MG63 (cell line): Measurements from ENCODE around the gene EFCC1. TPM values are rescaled to one million over a fixed set of nuclear protein-coding genes. Genes with fewer than 3 reads are reported as not detected.

Experiments
- DNase-seq: peaks from one replicate; pipeline ENCODE4 v3.0.0-alpha.2; 2020
- H3K27me3 ChIP-seq: fragments of 250-450 bp; sonication (Bioruptor Pico); 2 replicates; pipeline ENCODE4 v1.5.1; 2020; ENCODE audit warnings: mild to moderate bottlenecking, moderate library complexity
- H3K36me3 ChIP-seq: fragments of 250-450 bp; sonication (Bioruptor Pico); 2 replicates; pipeline ENCODE4 v1.5.1; 2020; ENCODE audit warnings: mild to moderate bottlenecking, moderate library complexity
- H3K4me3 ChIP-seq: fragments of 250-450 bp; sonication (Bioruptor Pico); 2 replicates; pipeline ENCODE4 v1.5.1; 2020; ENCODE audit warnings: mild to moderate bottlenecking, moderate library complexity
- H3K9me3 ChIP-seq: fragments of 250-450 bp; sonication (Bioruptor Pico); 2 replicates; pipeline ENCODE4 v1.5.1; 2020; ENCODE audit warnings: mild to moderate bottlenecking, moderate library complexity
- total RNA-seq: library from RNA; depleted of rRNA; stranded (reverse); fragments of >200 nt; shearing (Covaris generic); gene quantifications from 2 replicates; pipeline ENCODE4 v1.2.3, GENCODE V29; 2014; ENCODE audit warnings: low replicate concordance

EFCC1 gene
- total RNA-seq, 1 experiment from 2014 or later = not detected

DNA sequence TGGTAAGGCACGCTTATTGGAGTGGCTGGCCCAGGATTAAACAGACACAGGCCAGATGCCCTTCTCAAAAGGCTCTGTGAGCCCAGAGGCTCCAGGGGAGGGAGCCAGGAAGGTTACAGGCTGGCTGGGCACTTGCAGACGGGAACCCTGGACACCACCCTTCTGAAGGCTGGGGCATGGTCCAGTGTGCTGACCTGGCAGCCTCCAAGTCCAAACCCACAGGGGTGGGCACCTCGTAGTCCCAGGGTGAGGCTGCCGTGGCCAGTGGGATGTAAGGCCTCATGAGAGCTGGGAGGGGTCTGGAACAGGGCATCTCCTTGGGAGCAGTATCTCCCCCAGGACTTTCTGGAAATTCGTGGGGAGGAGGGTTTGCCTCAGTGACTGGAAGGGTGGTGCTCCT, 19.6 kb downstream of the EFCC1 start:
- no peak for DNase-seq
- H3K4me3 ChIP-seq = no peak overlapping the region
- no peaks in the 10 kb centered on the region for H3K9me3 ChIP-seq
- H3K27me3 ChIP-seq = no peaks in the 10 kb centered on the region
- no peaks in the 10 kb centered on the region for H3K36me3 ChIP-seq

DNA sequence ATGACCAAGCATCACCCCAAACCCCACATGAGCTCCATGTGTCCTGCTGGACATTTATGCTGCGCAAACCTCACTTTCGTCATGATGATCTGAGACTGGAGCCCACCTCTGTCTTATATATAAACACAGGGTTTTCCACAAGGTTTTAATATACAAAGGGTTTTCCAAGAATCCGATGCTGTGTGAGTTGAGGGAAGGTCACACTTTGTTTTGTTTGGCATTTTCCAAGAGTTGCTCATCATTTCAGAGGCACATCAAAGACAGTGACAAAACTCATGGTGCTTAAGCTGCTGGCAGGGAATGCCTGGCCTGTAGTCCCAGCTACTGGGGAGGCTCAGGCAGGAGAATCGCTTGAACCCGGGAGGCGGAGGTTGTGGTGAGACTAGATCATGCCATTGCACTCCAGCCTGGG, 20.0 kb downstream of the EFCC1 start:
- Histone ChIP-seq H3K4me3 (no peak overlapping the region), H3K36me3 (no peaks in the 10 kb centered on the region), H3K9me3 (no peaks in the 10 kb centered on the region), H3K27me3 (no peaks in the 10 kb centered on the region)
- DNase-seq = peak; percentile 47

DNA sequence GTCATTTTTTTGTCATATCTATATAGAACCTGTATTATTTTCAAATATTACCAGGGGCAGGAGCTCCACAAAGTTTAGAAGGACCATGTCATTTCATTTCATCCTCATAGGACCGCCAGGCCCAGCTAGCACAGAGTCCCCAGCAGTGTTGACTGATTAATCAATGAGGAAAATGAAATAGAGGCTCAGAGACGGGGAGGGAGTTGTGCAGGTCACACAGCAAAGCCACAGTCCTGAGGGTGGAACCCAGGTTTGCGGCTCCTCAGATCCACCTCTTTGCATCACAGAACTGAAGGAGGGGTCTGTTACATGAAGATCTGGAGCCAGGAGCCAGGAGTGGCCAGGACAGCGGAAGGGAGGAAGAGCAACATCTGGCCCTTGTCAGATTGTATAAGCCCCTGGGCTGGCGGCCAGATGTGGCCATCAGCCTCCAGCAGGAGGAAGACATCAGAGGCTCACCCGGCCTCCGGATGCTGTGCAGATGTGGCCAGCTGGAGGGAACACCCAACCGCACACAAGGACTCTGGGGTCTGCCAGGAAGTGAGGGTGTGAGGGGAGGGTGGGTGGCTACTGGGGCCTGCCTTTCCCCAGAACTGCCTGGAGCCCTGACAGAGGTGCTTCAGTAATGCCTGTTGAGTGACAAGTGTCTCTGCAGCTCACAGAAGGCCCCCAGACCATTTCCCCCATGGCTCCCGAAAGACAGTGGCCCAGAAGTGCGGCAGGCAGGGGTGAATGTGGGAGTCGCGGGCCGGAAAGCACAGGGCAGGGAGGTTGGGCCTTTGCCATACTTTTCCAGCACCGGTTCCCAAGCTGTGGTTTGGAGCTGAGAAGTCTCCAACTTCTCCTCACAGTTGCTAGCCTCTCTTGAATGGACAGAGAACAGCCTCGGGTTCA, 21.3 kb downstream of the EFCC1 start:
- peak; percentile 58 for DNase-seq
- Histone ChIP-seq H3K9me3 (no peaks in the 10 kb centered on the region), H3K27me3 (no peaks in the 10 kb centered on the region), H3K4me3 (no peak overlapping the region), H3K36me3 (no peaks in the 10 kb centered on the region)

DNA sequence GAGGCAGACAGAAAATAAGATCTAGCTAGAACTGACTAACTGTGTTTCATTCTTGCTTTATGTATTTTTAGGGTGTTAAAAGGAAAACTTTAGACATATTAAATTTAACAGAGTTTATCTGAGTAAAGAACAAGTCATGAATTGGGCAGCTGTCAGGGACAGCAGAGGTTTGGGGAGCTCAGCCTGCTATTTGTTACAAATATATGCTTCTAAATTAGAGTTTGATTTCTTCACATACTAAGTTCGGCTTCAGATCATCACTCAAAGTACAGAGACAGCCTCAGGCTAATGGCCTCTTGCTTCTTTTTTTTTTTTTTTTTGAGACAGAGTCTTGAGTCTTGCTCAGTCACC, 21.9 kb downstream of the EFCC1 start:
- Histone ChIP-seq H3K27me3 (no peaks in the 10 kb centered on the region), H3K9me3 (no peaks in the 10 kb centered on the region), H3K36me3 (no peaks in the 10 kb centered on the region), H3K4me3 (no peak overlapping the region)
- DNase-seq = no peak

GRCh38 chr3:129023909-129024308, 22.8 kb downstream of the EFCC1 start:
- Histone ChIP-seq H3K9me3 (no peaks in the 10 kb centered on the region), H3K27me3 (no peaks in the 10 kb centered on the region), H3K4me3 (no peak overlapping the region), H3K36me3 (no peaks in the 10 kb centered on the region)
- no peak for DNase-seq

- no peak for DNase-seq
- H3K27me3 ChIP-seq = no peaks in the 10 kb centered on the region
- H3K9me3 ChIP-seq = no peaks in the 10 kb centered on the region
- no peaks in the 10 kb centered on the region for H3K36me3 ChIP-seq
- H3K4me3 ChIP-seq = no peak overlapping the region
Observed at GRCh38 chr3:129025108-129025507, 24.0 kb downstream of the EFCC1 start.

- DNase-seq = no peak
Observed at GRCh38 chr3:129025691-129026435, 24.8 kb downstream of the EFCC1 start.

GRCh38 chr3:129026728-129027543, 25.8 kb downstream of the EFCC1 start:
- peak; percentile 91 for DNase-seq
- Histone ChIP-seq H3K4me3 (peak overlapping the region; percentile 39), H3K27me3 (no peaks in the 10 kb centered on the region), H3K36me3 (no peaks in the 10 kb centered on the region), H3K9me3 (no peaks in the 10 kb centered on the region)

More at GRCh38 chr3:129025691-129026435, 24.8 kb downstream of the EFCC1 start:
- Histone ChIP-seq H3K36me3 (no peaks in the 10 kb centered on the region), H3K9me3 (no peaks in the 10 kb centered on the region), H3K4me3 (no peak overlapping the region), H3K27me3 (no peaks in the 10 kb centered on the region)

- Histone ChIP-seq H3K9me3 (no peaks in the 10 kb centered on the region), H3K27me3 (no peaks in the 10 kb centered on the region), H3K4me3 (peak overlapping the region; percentile 39), H3K36me3 (no peaks in the 10 kb centered on the region)
- DNase-seq = no peak
Observed at GRCh38 chr3:129027544-129027880, 26.4 kb downstream of the EFCC1 start.

DNA sequence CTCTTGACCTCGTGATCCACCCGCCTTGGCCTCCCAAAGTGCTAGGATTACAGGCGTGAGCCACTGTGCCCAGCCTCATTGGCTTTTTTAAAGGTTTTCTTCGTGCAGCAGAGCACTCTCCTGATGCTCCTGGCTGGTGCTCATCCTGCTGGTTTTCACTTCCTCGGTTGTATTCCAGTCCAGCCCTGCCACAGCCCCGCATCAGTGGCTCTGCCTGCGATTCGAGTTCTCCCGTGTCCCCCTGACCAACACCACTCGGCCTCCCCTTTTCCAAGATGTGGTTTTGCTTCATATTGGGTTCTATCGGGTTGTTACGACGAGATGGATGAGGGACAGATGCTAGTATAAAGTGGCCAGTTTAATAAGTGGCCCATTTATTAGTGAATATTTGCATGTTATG, 27.8 kb downstream of the EFCC1 start:
- H3K9me3 ChIP-seq = no peaks in the 10 kb centered on the region
- no peak overlapping the region for H3K4me3 ChIP-seq
- H3K36me3 ChIP-seq = no peaks in the 10 kb centered on the region
- no peak for DNase-seq
- no peaks in the 10 kb centered on the region for H3K27me3 ChIP-seq

- Histone ChIP-seq H3K36me3 (no peaks in the 10 kb centered on the region), H3K4me3 (no peak overlapping the region), H3K27me3 (no peaks in the 10 kb centered on the region), H3K9me3 (no peaks in the 10 kb centered on the region)
- no peak for DNase-seq
Observed at GRCh38 chr3:129030611-129031010, 29.5 kb downstream of the EFCC1 start.

GRCh38 chr3:129031476-129032215, 30.5 kb downstream of the EFCC1 start:
- H3K36me3 ChIP-seq = no peaks in the 10 kb centered on the region
- no peaks in the 10 kb centered on the region for H3K27me3 ChIP-seq
- H3K9me3 ChIP-seq = no peaks in the 10 kb centered on the region
- DNase-seq = no peak
- H3K4me3 ChIP-seq = no peak overlapping the region

GRCh38 chr3:129032716-129033115, 31.6 kb downstream of the EFCC1 start:
- H3K4me3 ChIP-seq = no peak overlapping the region
- DNase-seq = no peak
- H3K27me3 ChIP-seq = no peaks in the 10 kb centered on the region
- H3K9me3 ChIP-seq = no peaks in the 10 kb centered on the region
- H3K36me3 ChIP-seq = no peaks in the 10 kb centered on the region

GRCh38 chr3:129033151-129033550, 32.0 kb downstream of the EFCC1 start:
- Histone ChIP-seq H3K27me3 (no peaks in the 10 kb centered on the region), H3K9me3 (no peaks in the 10 kb centered on the region), H3K36me3 (no peaks in the 10 kb centered on the region), H3K4me3 (no peak overlapping the region)
- DNase-seq = no peak

DNA sequence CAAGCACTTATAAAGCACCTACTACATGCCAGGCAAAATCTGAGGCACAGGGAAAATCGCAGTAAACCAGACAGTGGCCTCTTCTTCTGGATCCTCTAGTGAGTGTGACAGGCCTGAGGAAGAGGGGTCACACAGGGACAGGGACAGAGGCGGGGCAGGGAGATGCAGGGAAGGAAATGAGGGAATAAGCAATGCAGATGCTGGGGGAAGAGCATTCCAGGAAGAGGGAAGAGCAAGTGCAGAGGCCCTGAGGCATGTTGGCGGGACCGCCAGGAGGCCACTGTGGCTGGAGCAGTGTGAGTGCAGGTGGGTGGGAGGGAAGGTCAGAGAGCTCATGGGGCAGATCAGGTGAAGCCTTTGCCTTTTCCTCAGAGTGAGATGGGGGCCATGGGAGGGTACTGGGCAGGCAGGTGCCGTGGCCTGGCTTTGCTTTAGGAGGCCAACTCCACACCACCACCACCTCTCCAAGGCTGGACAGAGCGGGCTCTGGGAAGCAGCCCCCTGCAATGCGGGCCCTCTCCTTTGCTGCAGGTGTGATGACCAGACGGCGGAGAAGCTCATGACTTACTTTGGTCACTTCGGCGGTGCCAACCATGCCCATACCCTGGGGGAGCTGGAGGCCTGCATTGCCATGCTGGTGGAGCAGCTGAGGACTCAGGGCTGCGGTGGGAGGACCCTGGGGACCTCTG, 32.7 kb downstream of the EFCC1 start:
- Histone ChIP-seq H3K27me3 (no peaks in the 10 kb centered on the region), H3K36me3 (no peaks in the 10 kb centered on the region), H3K4me3 (no peak overlapping the region), H3K9me3 (no peaks in the 10 kb centered on the region)
- no peak for DNase-seq

DNA sequence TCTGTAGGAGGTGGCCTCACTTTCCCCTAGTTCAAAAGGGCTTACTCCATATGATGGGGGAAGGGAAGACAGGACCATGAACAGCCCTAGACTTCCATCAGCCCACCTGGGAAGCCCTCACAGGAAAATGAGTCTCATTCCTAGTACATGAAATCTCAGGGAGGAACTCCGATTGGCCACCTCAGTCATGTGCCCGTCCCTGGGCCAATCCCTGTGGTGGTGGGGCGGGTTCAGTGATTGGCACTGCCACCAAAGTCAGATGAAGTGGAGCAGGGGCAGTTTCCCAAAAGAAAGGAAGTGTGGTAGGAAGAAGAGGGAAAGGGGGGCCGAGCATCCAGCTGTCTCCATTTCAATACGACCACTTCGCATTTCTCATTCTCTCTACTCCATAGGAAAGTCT, 33.5 kb downstream of the EFCC1 start:
- peak; percentile 46 for DNase-seq
- no peaks in the 10 kb centered on the region for H3K36me3 ChIP-seq
- H3K4me3 ChIP-seq = no peak overlapping the region
- no peaks in the 10 kb centered on the region for H3K9me3 ChIP-seq
- H3K27me3 ChIP-seq = no peaks in the 10 kb centered on the region
